DOHH2 (cell line): ENCODE results near the gene TAPBP.
A peak's percentile ranks its signal among the peaks of the same experiment; 100 is the strongest.

Source experiments
- H3F3A ChIP-seq: fragments of 200-600 bp; sonication (generic), shearing (Covaris generic); 2 replicates; pipeline ENCODE4 v1.6.0; 2016; ENCODE audit warnings: antibody characterized with exemption, mild to moderate bottlenecking; ENCODE audit not compliant: control insufficient read depth, insufficient read depth
- H3K27ac ChIP-seq: fragments of 200-600 bp; sonication (generic); 2 replicates; pipeline ENCODE4 v1.5.1; 2014; ENCODE audit warnings: low read depth, mild to moderate bottlenecking, low read length, moderate library complexity
- H3K27me3 ChIP-seq: fragments of 200-600 bp; sonication (generic); 2 replicates; pipeline ENCODE4 v1.6.1; 2014; ENCODE audit warnings: mild to moderate bottlenecking, low read length, mixed read lengths; ENCODE audit not compliant: control insufficient read depth
- H3K36me3 ChIP-seq: fragments of 200-600 bp; sonication (generic); 2 replicates; pipeline ENCODE4 v1.6.1; 2014; ENCODE audit warnings: mild to moderate bottlenecking, low read length, moderate library complexity, mixed read lengths; ENCODE audit not compliant: control insufficient read depth
- H3K4me1 ChIP-seq: fragments of 200-600 bp; sonication (generic); 2 replicates; pipeline ENCODE4 v1.6.1; 2014; ENCODE audit warnings: mild to moderate bottlenecking, low read length, mixed read lengths; ENCODE audit not compliant: control insufficient read depth
- H3K4me2 ChIP-seq: fragments of 200-600 bp; sonication (generic); 2 replicates; pipeline ENCODE4 v1.6.0; 2014; ENCODE audit warnings: mild to moderate bottlenecking, low read length, moderate library complexity
- H3K4me3 ChIP-seq: fragments of 200-600 bp; sonication (generic); 2 replicates; pipeline ENCODE4 v1.5.1; 2014; ENCODE audit warnings: mild to moderate bottlenecking, low read length, mixed read lengths
- H3K79me2 ChIP-seq: fragments of 200-600 bp; sonication (generic); 2 replicates; pipeline ENCODE4 v1.6.1; 2014; ENCODE audit warnings: mild to moderate bottlenecking, low read length, mixed read lengths; ENCODE audit not compliant: control insufficient read depth
- H3K9me2 ChIP-seq: fragments of 200-600 bp; sonication (generic); replicated peaks from 2 replicates; pipeline ENCODE4 v1.6.1; 2014; ENCODE audit warnings: mild to moderate bottlenecking, low read length, mixed read lengths; ENCODE audit not compliant: control insufficient read depth
- H3K9me3 ChIP-seq: fragments of 200-600 bp; sonication (generic); 2 replicates; pipeline ENCODE4 v1.6.1; 2014; ENCODE audit warnings: antibody characterized with exemption, low read length, mixed read lengths; ENCODE audit not compliant: control insufficient read depth, insufficient read depth
- H4K20me1 ChIP-seq: fragments of 200-600 bp; sonication (generic); 2 replicates; pipeline ENCODE4 v1.6.0; 2014; ENCODE audit warnings: low read depth, mild to moderate bottlenecking, antibody characterized with exemption, low read length, moderate library complexity; ENCODE audit not compliant: control insufficient read depth, insufficient read depth
- EZH2phosphoT487 ChIP-seq: fragments of 200-600 bp; sonication (generic); IDR thresholded peaks from 2 replicates; pipeline ENCODE4 v1.6.1; 2017; ENCODE audit warnings: borderline replicate concordance, mild to moderate bottlenecking, antibody characterized with exemption, low read length, moderate library complexity, mixed read lengths
- TF ChIP-seq, protein P1 (sequence below): fragments of 200-600 bp; sonication (generic); IDR thresholded peaks from one replicate; pipeline ENCODE4 v1.5.1; 2014; ENCODE audit warnings: antibody characterized with exemption, mild to moderate bottlenecking, low read depth, low read length; ENCODE audit not compliant: poor library complexity, severe bottlenecking

Gene TAPBP

DNA sequence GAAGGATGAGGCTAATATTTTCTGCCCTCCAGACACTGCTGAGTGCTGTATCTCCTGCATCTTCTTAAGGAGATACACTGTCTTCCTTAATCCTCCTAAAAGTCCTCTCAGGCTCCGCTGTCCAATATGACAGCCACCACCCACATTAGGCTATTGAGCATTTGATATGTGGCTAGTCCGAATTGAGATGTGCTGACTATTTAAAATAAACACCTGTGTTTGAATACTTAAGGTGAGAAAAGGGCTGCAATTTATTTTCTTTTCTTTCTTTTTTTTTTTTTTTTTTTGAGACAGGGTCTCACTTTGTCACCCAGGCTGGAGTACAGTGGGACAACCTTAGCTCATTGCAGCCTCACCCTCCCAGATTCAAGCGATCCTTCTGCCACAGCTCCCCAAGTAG, 12.0 kb downstream of the TAPBP start:
- Histone ChIP-seq H3K9me2 (no peaks in the 10 kb centered on the region), H3K9me3 (no peaks in the 10 kb centered on the region), H3K79me2 (peaks cover 54% of the 10 kb centered on the region), H3K4me2 (no peak overlapping the region), H3F3A (peaks cover 22% of the 10 kb centered on the region), H3K36me3 (peaks cover 63% of the 10 kb centered on the region), H4K20me1 (no peaks in the 10 kb centered on the region), H3K27ac (no peak overlapping the region), H3K4me1 (peaks cover 31% of the 10 kb centered on the region), H3K27me3 (no peaks in the 10 kb centered on the region), H3K4me3 (no peak overlapping the region)
- TF ChIP-seq, protein P1, sequence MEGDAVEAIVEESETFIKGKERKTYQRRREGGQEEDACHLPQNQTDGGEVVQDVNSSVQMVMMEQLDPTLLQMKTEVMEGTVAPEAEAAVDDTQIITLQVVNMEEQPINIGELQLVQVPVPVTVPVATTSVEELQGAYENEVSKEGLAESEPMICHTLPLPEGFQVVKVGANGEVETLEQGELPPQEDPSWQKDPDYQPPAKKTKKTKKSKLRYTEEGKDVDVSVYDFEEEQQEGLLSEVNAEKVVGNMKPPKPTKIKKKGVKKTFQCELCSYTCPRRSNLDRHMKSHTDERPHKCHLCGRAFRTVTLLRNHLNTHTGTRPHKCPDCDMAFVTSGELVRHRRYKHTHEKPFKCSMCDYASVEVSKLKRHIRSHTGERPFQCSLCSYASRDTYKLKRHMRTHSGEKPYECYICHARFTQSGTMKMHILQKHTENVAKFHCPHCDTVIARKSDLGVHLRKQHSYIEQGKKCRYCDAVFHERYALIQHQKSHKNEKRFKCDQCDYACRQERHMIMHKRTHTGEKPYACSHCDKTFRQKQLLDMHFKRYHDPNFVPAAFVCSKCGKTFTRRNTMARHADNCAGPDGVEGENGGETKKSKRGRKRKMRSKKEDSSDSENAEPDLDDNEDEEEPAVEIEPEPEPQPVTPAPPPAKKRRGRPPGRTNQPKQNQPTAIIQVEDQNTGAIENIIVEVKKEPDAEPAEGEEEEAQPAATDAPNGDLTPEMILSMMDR, result no peak
- TF ChIP-seq EZH2phosphoT487, result no peak

DNA sequence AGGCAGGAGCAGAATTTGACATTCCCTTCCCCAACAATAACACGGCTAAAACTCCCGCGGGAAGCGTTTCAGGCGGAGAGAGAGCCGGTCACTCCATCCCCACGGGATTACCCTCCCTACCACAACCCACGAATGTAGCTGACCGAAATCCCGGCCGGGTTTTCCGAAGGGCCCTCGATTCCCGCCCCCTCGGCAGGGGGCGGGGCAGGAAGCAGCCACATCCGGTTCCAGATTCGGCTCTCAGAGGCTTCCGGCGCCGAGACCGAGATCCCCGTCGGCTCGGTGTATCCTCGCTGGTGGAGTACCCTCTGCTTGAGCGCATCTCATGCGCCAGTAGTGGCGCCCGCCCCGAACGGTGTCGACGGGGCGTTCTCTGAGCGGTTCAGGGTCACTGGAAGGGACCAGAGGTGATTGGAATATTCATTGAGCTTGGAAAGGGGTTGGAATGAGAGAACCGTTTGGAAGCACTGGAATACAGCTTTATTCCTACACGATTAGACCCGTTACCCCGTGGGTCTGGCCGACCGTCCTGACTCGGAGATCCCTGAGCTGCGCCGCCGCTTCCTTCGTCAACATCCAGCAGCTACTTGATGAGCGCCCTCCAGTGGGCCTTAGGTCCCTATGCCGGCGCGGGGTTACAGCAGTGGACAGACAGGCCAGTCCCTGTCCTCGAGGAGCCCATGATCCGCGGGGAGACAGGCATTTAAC, 14.5 kb downstream of the TAPBP start:
- H3K27me3 ChIP-seq, result no peaks in the 10 kb centered on the region
- H3K9me3 ChIP-seq, result no peaks in the 10 kb centered on the region
- H3K36me3 ChIP-seq, result peaks cover 55% of the 10 kb centered on the region
- H3K79me2 ChIP-seq, result peaks cover 37% of the 10 kb centered on the region
- peak overlapping the region; percentile 95 for H3K4me3 ChIP-seq
- H3F3A ChIP-seq, result peaks cover 19% of the 10 kb centered on the region
- H3K4me2 ChIP-seq, result peak overlapping the region; percentile 98
- peak overlapping the region; percentile 97 for H3K27ac ChIP-seq
- TF ChIP-seq, protein P1, result peak; percentile 93
- TF ChIP-seq EZH2phosphoT487, result no peak
- no peaks in the 10 kb centered on the region for H4K20me1 ChIP-seq
- H3K9me2 ChIP-seq, result no peaks in the 10 kb centered on the region
- peaks cover 20% of the 10 kb centered on the region for H3K4me1 ChIP-seq

DNA sequence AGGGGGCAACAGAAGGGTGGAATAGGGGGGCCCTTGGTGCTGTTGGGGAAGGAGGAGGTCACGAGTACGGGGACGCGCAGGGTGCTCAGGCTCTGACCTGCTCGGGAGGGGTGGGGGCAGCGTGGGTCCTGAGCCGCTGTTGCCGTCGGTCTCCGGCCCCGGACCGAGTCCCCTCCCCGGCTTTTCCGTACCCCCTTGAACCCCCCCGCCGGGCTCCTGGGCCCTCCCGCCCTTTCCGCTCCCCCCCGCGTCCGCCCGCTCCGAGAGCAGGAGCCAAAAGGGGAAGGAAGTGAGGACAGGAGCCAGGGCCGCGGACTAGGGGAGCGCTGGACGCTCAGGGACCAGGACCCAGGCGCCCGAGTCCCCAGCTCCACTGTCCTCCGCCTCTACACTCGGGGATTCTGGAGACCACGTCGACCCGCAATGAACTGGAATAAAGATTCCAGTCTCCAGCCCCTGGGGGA, 15.1 kb downstream of the TAPBP start, which contains the start of gene RGL2:
Gene RGL2 (minus strand): TSS at position 170 of the 464 bp plus-strand sequence. CDS start 332 bp downstream, outside the sequence.
- peaks cover 19% of the 10 kb centered on the region for H3F3A ChIP-seq
- H3K4me1 ChIP-seq, result peaks cover 20% of the 10 kb centered on the region
- H3K27me3 ChIP-seq, result no peaks in the 10 kb centered on the region
- peaks cover 52% of the 10 kb centered on the region for H3K36me3 ChIP-seq
- no peaks in the 10 kb centered on the region for H3K9me3 ChIP-seq
- H3K4me3 ChIP-seq, result peak within 1 kb of the TSS; percentile 95
- no peaks in the 10 kb centered on the region for H3K9me2 ChIP-seq
- no peaks in the 10 kb centered on the region for H4K20me1 ChIP-seq
- H3K27ac ChIP-seq, result peak within 1 kb of the TSS; percentile 97
- no peak for TF ChIP-seq EZH2phosphoT487
- TF ChIP-seq, protein P1, result no peak
- peaks cover 37% of the 10 kb centered on the region for H3K79me2 ChIP-seq
- peak within 1 kb of the TSS; percentile 98 for H3K4me2 ChIP-seq
